Measurements from ENCODE around the gene SRPRA.

Gene SRPRA

GRCh38 chr11:126226334-126227084 lies 42.2 kb downstream of the SRPRA start:
- DNase-seq, result no peak

GRCh38 chr11:126225295-126225665 lies 43.4 kb downstream of the SRPRA start:
- DNase-seq, result no peak

GRCh38 chr11:126224647-126225294 lies 43.9 kb downstream of the SRPRA start:
- DNase-seq, result no peak

GRCh38 chr11:126219547-126219946 lies 49.1 kb downstream of the SRPRA start:
- DNase-seq, result no peak

GRCh38 chr11:126217491-126217890 lies 51.2 kb downstream of the SRPRA start:
- DNase-seq, result no peak

- no peak for DNase-seq
These were observed 52.0 kb downstream of the SRPRA start for GRCh38 chr11:126216526-126217305.

GRCh38 chr11:126214841-126215240 lies 53.9 kb downstream of the SRPRA start:
- no peak for DNase-seq

- DNase-seq, result no peak
These were observed 54.3 kb downstream of the SRPRA start for GRCh38 chr11:126214441-126214840.

All from activated CD4-positive, CD25-positive, alpha-beta regulatory T cell (primary cell).